ENCODE data around the gene ZNF783. TPM values are rescaled to one million over a fixed set of nuclear protein-coding genes. Genes with fewer than 3 reads are reported as not detected.
"Not testable (repeated sequence)": the region's sequence is repeated elsewhere in the genome, so short reads cannot be mapped to it uniquely, and the experiment has no call there.

The ZNF783 gene
- total RNA-seq, 1 donor from 2014 or later: 18.7 TPM

GRCh38 chr7:149325248-149325647 is 63.3 kb downstream of the ZNF783 start:
- intact Hi-C loops (cut with micrococcal nuclease): no loop called here

GRCh38 chr7:149329265-149329664 is 67.3 kb downstream of the ZNF783 start:
- intact Hi-C loops (cut with micrococcal nuclease): no loop called here

GRCh38 chr7:149329766-149330334 is 67.9 kb downstream of the ZNF783 start:
- intact Hi-C loops (cut with micrococcal nuclease): no loop called here

GRCh38 chr7:149330914-149331567 is 69.0 kb downstream of the ZNF783 start:
- intact Hi-C loops (cut with micrococcal nuclease): no loop called here

GRCh38 chr7:149332602-149333320 is 70.8 kb downstream of the ZNF783 start:
- intact Hi-C loops (cut with micrococcal nuclease): not testable (repeated sequence)

GRCh38 chr7:149333321-149333717 is 71.3 kb downstream of the ZNF783 start:
- intact Hi-C loops (cut with micrococcal nuclease): no loop called here

- intact Hi-C loops (cut with micrococcal nuclease): no loop called here
These were observed 72.2 kb downstream of the ZNF783 start for GRCh38 chr7:149334219-149334618.

Other genes starting within 250 kb of the ZNF783 start
- gene PDIA4, start 233.7 kb upstream of the ZNF783 start, total RNA-seq: 173 and 174 TPM in 2 replicates
- gene ZNF786, start 171.5 kb upstream of the ZNF783 start, total RNA-seq: 9.3 and 10.3 TPM in 2 replicates
- gene ZNF425, start 135.9 kb upstream of the ZNF783 start, total RNA-seq: 0.86 and 1.1 TPM in 2 replicates
- 14.8 and 15.1 TPM in 2 replicates for gene ZNF398, start 114.7 kb upstream of the ZNF783 start, total RNA-seq
- gene ZNF282, start 66.7 kb upstream of the ZNF783 start, total RNA-seq: 40.2 and 42.4 TPM in 2 replicates
- gene ZNF212, start 22.5 kb upstream of the ZNF783 start, total RNA-seq: 14.3 and 14.6 TPM in 2 replicates
- gene ZNF777, start 198.9 kb downstream of the ZNF783 start, total RNA-seq: 14.1 and 15.0 TPM in 2 replicates
- gene ZNF746, start 235.6 kb downstream of the ZNF783 start, total RNA-seq: 26.5 and 28.5 TPM in 2 replicates

All from T-helper 1 cell treated with Interleukin-12 subunit alpha and Interleukin-12 subunit beta and Interleukin-4 antibody, amounts not matched to agents 30 ng/mL and 1 ng/mL, for 36 hours (primary cell).